IMR-90 (cell line): ENCODE measurements around the gene HRH1. TPM values are rescaled to one million over a fixed set of nuclear protein-coding genes. Genes with fewer than 3 reads are reported as not detected.

ENCODE experiments used
- ATAC-seq: fragments of 200-7000 bp; cut with Tn5 transposase; 2 replicates; pipeline ENCODE4 v1.9.1; 2020; ENCODE audit warnings: low read depth, mild to moderate bottlenecking, moderate library complexity
- BruUV-seq: library from RNA; stranded (reverse); fragments of 400-500 nt; replicated peaks from 2 replicates; lab custom pipeline; 2021; lab: Mats Ljungman, UMichigan
- CTCF ChIA-PET: fragments of 300-600 bp; formaldehyde crosslinking; extraction: SDS; loops from one replicate; lab custom pipeline; 2021; ENCODE audit warnings: antibody characterized with exemption; lab: Yijun Ruan, JAX
- POLR2A ChIA-PET: fragments of 300-600 bp; sonication (Branson Sonifier 250); formaldehyde crosslinking; loops from one replicate; lab custom pipeline; 2022; ENCODE audit warnings: antibody characterized with exemption; ENCODE audit not compliant: unreplicated experiment; lab: Charles Lee
- DNase-seq: peaks from one replicate; pipeline ENCODE4 v3.0.0; 2013
- H2AFZ ChIP-seq: replicated peaks from 2 replicates; pipeline ENCODE3; 2013; ENCODE audit warnings: low read length, mild to moderate bottlenecking; ENCODE audit not compliant: poor library complexity
- H2AK5ac ChIP-seq: 2 replicates; pipeline ENCODE4 v1.6.1; 2013; ENCODE audit warnings: low read depth, low read length, inconsistent platforms
- H2AK9ac ChIP-seq: replicated peaks from 2 replicates; pipeline ENCODE3; 2013; ENCODE audit warnings: mild to moderate bottlenecking, low read depth, low read length, moderate library complexity; ENCODE audit not compliant: poor library complexity
- H2BK120ac ChIP-seq: 2 replicates; pipeline ENCODE4 v1.6.1; 2013; ENCODE audit warnings: low read depth, low read length, inconsistent platforms
- H2BK15ac ChIP-seq: 3 replicates; pipeline ENCODE4 v1.6.1; 2013; ENCODE audit warnings: low read depth, low read length, inconsistent platforms
- H2BK20ac ChIP-seq: 2 replicates; pipeline ENCODE4 v1.6.1; 2013; ENCODE audit warnings: low read depth, mild to moderate bottlenecking, inconsistent platforms, low read length, moderate library complexity
- H2BK5ac ChIP-seq: 2 replicates; pipeline ENCODE4 v1.6.1; 2013; ENCODE audit warnings: mild to moderate bottlenecking, low read depth, low read length, inconsistent platforms; ENCODE audit not compliant: poor library complexity, severe bottlenecking
- H3K14ac ChIP-seq: replicated peaks from 2 replicates; pipeline ENCODE4 v1.6.1; 2013; ENCODE audit warnings: low read depth, low read length, inconsistent platforms
- H3K18ac ChIP-seq: 2 replicates; pipeline ENCODE4 v1.6.1; 2013; ENCODE audit warnings: low read depth, low read length, control low read depth
- H3K23ac ChIP-seq: 2 replicates; pipeline ENCODE4 v1.6.1; 2013; ENCODE audit warnings: low read depth, low read length, inconsistent platforms
- H3K27ac ChIP-seq: 2 replicates; pipeline ENCODE4 v1.5.1; 2013; ENCODE audit warnings: mild to moderate bottlenecking, control low read depth, low read length; ENCODE audit not compliant: insufficient read depth
- H3K27me3 ChIP-seq: 2 replicates; pipeline ENCODE4 v1.6.1; 2013; ENCODE audit warnings: low read length; ENCODE audit not compliant: control insufficient read depth, insufficient read depth
- H3K36me3 ChIP-seq: 2 replicates; pipeline ENCODE4 v1.6.1; 2013; ENCODE audit warnings: low read length, mixed read lengths; ENCODE audit not compliant: control insufficient read depth, insufficient read depth
- H3K4ac ChIP-seq: 2 replicates; pipeline ENCODE4 v1.6.1; 2013; ENCODE audit warnings: low read depth, low read length, inconsistent platforms
- H3K4me1 ChIP-seq: 2 replicates; pipeline ENCODE4 v1.6.1; 2013; ENCODE audit warnings: low read length, mixed read lengths; ENCODE audit not compliant: control insufficient read depth, insufficient read depth
- H3K4me2 ChIP-seq: 2 replicates; pipeline ENCODE4 v1.6.1; 2013; ENCODE audit warnings: low read depth, mild to moderate bottlenecking, control low read depth, low read length, moderate library complexity
- H3K4me3 ChIP-seq: 2 replicates; pipeline ENCODE4 v1.5.1; 2013; ENCODE audit warnings: low read depth, mild to moderate bottlenecking, control low read depth, low read length, moderate library complexity; ENCODE audit not compliant: insufficient read depth
- H3K56ac ChIP-seq: 2 replicates; pipeline ENCODE4 v1.6.1; 2013; ENCODE audit warnings: low read length, inconsistent platforms; ENCODE audit not compliant: insufficient read depth; ENCODE audit errors: extremely low read depth
- H3K79me1 ChIP-seq, 2 experiments: 2 replicates each; pipeline ENCODE4 v1.6.1; 2013; ENCODE audit warnings: low read length in 2 of 2, inconsistent platforms in 1 of 2, low read depth in 1 of 2
- H3K9ac ChIP-seq: 2 replicates; pipeline ENCODE4 v1.6.1; 2013; ENCODE audit warnings: low read depth, low read length, control low read depth
- H3K9me1 ChIP-seq: 2 replicates; pipeline ENCODE4 v1.6.1; 2013; ENCODE audit warnings: low read length, inconsistent platforms; ENCODE audit not compliant: insufficient read depth
- H3K9me3 ChIP-seq: 2 replicates; pipeline ENCODE4 v1.6.1; 2013; ENCODE audit warnings: low read length; ENCODE audit not compliant: control insufficient read depth, insufficient read depth
- H4K20me1 ChIP-seq: 2 replicates; pipeline ENCODE4 v1.6.1; 2013; ENCODE audit warnings: low read length, inconsistent platforms; ENCODE audit not compliant: insufficient read depth
- H4K5ac ChIP-seq: 2 replicates; pipeline ENCODE4 v1.6.1; 2013; ENCODE audit warnings: mild to moderate bottlenecking, low read depth, low read length, control low read depth
- H4K8ac ChIP-seq, 2 experiments: 2 replicates each; pipeline ENCODE4 v1.6.1; 2013; ENCODE audit warnings: low read depth in 2 of 2, low read length in 2 of 2, control low read depth in 1 of 2, inconsistent platforms in 1 of 2
- H4K91ac ChIP-seq: 2 replicates; pipeline ENCODE4 v1.6.1; 2013; ENCODE audit warnings: low read depth, low read length, inconsistent platforms; ENCODE audit not compliant: insufficient read depth
- BHLHE40 ChIP-seq: fragments of 150-350 bp; IDR thresholded peaks from 2 replicates; pipeline ENCODE4 v1.6.1; 2016; ENCODE audit warnings: mild to moderate bottlenecking, low read depth, low read length
- CEBPB ChIP-seq: IDR thresholded peaks from 2 replicates; pipeline ENCODE4 v1.6.1; 2012; ENCODE audit warnings: low read depth, low read length, improper control_type of control experiment
- CHD1 ChIP-seq: IDR thresholded peaks from 2 replicates; pipeline ENCODE4 v1.6.1; 2012; ENCODE audit warnings: low read depth, low read length, improper control_type of control experiment
- CTCF ChIP-seq: conservative IDR thresholded peaks from 2 replicates; pipeline ENCODE4 v1.5.1; 2012; ENCODE audit warnings: mild to moderate bottlenecking, low read depth, low read length, improper control_type of control experiment
- FOS ChIP-seq: fragments of 150-350 bp; IDR thresholded peaks from 2 replicates; pipeline ENCODE4 v1.6.1; 2016; ENCODE audit warnings: low read depth, low read length
- MAFK ChIP-seq: IDR thresholded peaks from 2 replicates; pipeline ENCODE4 v1.6.1; 2012; ENCODE audit warnings: low read depth, low read length, improper control_type of control experiment
- MAZ ChIP-seq: IDR thresholded peaks from 2 replicates; pipeline ENCODE4 v1.6.1; 2012; ENCODE audit warnings: low read depth, mild to moderate bottlenecking, low read length, improper control_type of control experiment, moderate library complexity, borderline replicate concordance
- MXI1 ChIP-seq: IDR thresholded peaks from 2 replicates; pipeline ENCODE4 v1.6.1; 2012; ENCODE audit warnings: low read depth, mild to moderate bottlenecking, low read length, moderate library complexity, borderline replicate concordance
- NFE2L2 ChIP-seq: fragments of 150-350 bp; IDR thresholded peaks from 2 replicates; pipeline ENCODE4 v1.6.1; 2016; ENCODE audit warnings: low read depth, mild to moderate bottlenecking, low read length
- POLR2A ChIP-seq: IDR thresholded peaks from 2 replicates; pipeline ENCODE4 v1.6.1; 2012; ENCODE audit warnings: mild to moderate bottlenecking, low read depth, low read length
- RAD21 ChIP-seq: IDR thresholded peaks from 2 replicates; pipeline ENCODE4 v1.6.1; 2012; ENCODE audit warnings: low read length, improper control_type of control experiment
- RCOR1 ChIP-seq: IDR thresholded peaks from 2 replicates; pipeline ENCODE4 v1.6.1; 2012; ENCODE audit warnings: mild to moderate bottlenecking, low read length, improper control_type of control experiment; ENCODE audit not compliant: insufficient replicate concordance
- RFX5 ChIP-seq: IDR thresholded peaks from 2 replicates; pipeline ENCODE4 v1.8.0; 2012; ENCODE audit warnings: low read depth, mild to moderate bottlenecking, low read length, moderate library complexity
- SMC3 ChIP-seq: fragments of 150-350 bp; IDR thresholded peaks from 2 replicates; pipeline ENCODE4 v1.6.1; 2016; ENCODE audit warnings: low read depth, mild to moderate bottlenecking, antibody characterized with exemption, low read length, moderate library complexity
- USF2 ChIP-seq: fragments of 150-350 bp; IDR thresholded peaks from 2 replicates; pipeline ENCODE4 v1.6.1; 2017; ENCODE audit warnings: mild to moderate bottlenecking, antibody characterized with exemption, low read length, low read depth
- WGBS, 2 experiments: methylation state at CpG; one replicate each; pipeline versions ENCODE4 v1.1.5 to v1.1.7; 2013; ENCODE audit warnings: missing lambda C conversion rate in 2 of 2; ENCODE audit not compliant: insufficient read length in 1 of 2; ENCODE audit errors: extremely low coverage in 2 of 2; 5-methylcytosine and 5-hydroxymethylcytosine counted together
- dilution Hi-C: fragments of 300-500 bp; cut with HindIII; formaldehyde crosslinking; loops from one replicate; pipeline ENCODE4 v1.14.3; 2018; ENCODE audit warnings: low sequenced_read_pairs; ENCODE audit not compliant: unreplicated experiment
- in situ Hi-C: fragments of 300-500 bp; cut with MboI; formaldehyde crosslinking; loops from 3 replicates; pipeline ENCODE4 v1.14.3; 2019; ENCODE audit warnings: low sequenced_read_pairs, inconsistent platforms, mixed read lengths
- intact Hi-C: fragments of 100-400 bp; cut with micrococcal nuclease; formaldehyde crosslinking; loops from 2 replicates; pipeline ENCODE4 v1.10.0; 2022
- polyA plus RNA-seq, 3 experiments: library from polyadenylated mRNA; depleted of rRNA; stranded (reverse); fragments of >200 nt; gene quantifications; 2 replicates each; pipeline ENCODE4 v1.2.3, GENCODE V29; 2012; ENCODE audit warnings: low replicate concordance in 1 of 3
- total RNA-seq: library from RNA; depleted of rRNA; stranded (reverse); fragments of >200 nt; gene quantifications from 2 replicates; pipeline ENCODE4 v1.2.3, GENCODE V29; 2012

HRH1 gene
- total and polyA plus RNA-seq, 2 of the 4 experiments (the other 2 are of a cell fraction), result 7.6 to 16.1 TPM

GRCh38 chr3:11173828-11174465 lies 19.7 kb downstream of the HRH1 start:
- ATAC-seq (no peak), DNase-seq (no peak)
- Histone ChIP-seq H3K27ac (no peak overlapping the region), H3K9me1 (peaks cover 46% of the 10 kb centered on the region), H3K56ac (no peak overlapping the region), H2BK15ac (peak overlapping the region; percentile 78; the same call in 2 of the 3 replicates), H2BK5ac (no peak overlapping the region), H3K4me2 (no peak overlapping the region), H3K14ac (peak overlapping the region; percentile 73), H3K23ac (peak overlapping the region; percentile 35; the same call in 1 of the 2 replicates), H3K4me1 (peaks cover 33% of the 10 kb centered on the region), H3K27me3 (no peaks in the 10 kb centered on the region), H4K8ac (peak overlapping the region in 1 of 2 experiments; percentile 24; a peak in 1 of 4 replicates), H2AFZ (no peak overlapping the region), H2AK9ac (peak overlapping the region; percentile 23), H4K5ac (no peak overlapping the region; the same call in 1 of the 2 replicates), H2BK20ac (peak overlapping the region; percentile 8), H3K4me3 (no peak overlapping the region), H2BK120ac (peak overlapping the region; percentile 28), H3K9me3 (no peaks in the 10 kb centered on the region), H4K91ac (peak overlapping the region; percentile 5; the same call in 1 of the 2 replicates), H3K4ac (peak overlapping the region; percentile 60), H3K36me3 (peaks cover 9% of the 10 kb centered on the region; the same call in 1 of the 2 replicates), H3K18ac (no peak overlapping the region; the same call in 1 of the 2 replicates), H2AK5ac (peak overlapping the region; percentile 47), H3K9ac (no peak overlapping the region), H3K79me1 (peaks cover 47 to 82% of the 10 kb centered on the region in 2 experiments), H4K20me1 (no peaks in the 10 kb centered on the region; the same call in 1 of the 2 replicates)
- no CpG with 5 or more reads among the region's 4 CpGs for WGBS, 2 experiments
- ChIA-PET CTCF (no interaction called here), POLR2A (no interaction called here)
- intact Hi-C loops (no loop called here), dilution Hi-C loops (no loop called here), in situ Hi-C loops (loop anchor here (25.0 kb wide), 1 partner anchor 163 kb away; no protein-coding TSS in a partner anchor)
- no peak for TF ChIP-seq SMC3
- no peak for TF ChIP-seq BHLHE40
- no peak for TF ChIP-seq USF2
- TF ChIP-seq RCOR1, result no peak
- no peak for TF ChIP-seq MXI1
- no peak for TF ChIP-seq MAFK
- TF ChIP-seq RFX5, result no peak
- no peak for TF ChIP-seq NFE2L2
- no peak for TF ChIP-seq MAZ
- no peak for TF ChIP-seq POLR2A
- no peak for TF ChIP-seq CHD1
- TF ChIP-seq FOS, result no peak
- TF ChIP-seq CTCF, result no peak
- no peak for TF ChIP-seq CEBPB
- no peak for TF ChIP-seq RAD21
- BruUV-seq, result no TSS peak
